RPMI7951 (cell line): ENCODE results near the gene PRR35. TPM values are rescaled to one million over a fixed set of nuclear protein-coding genes. Genes with fewer than 3 reads are reported as not detected.
"Not testable (repeated sequence)": the region's sequence is repeated elsewhere in the genome, so short reads cannot be mapped to it uniquely, and the experiment has no call there.

ENCODE experiments used
- DNase-seq: peaks from one replicate; pipeline ENCODE4 v3.0.0-alpha.2; 2012; ENCODE audit warnings: low read depth
- total RNA-seq: library from RNA; depleted of rRNA; stranded (reverse); fragments of >200 nt; shearing (Covaris generic); gene quantifications from 2 replicates; pipeline ENCODE4 v1.2.3, GENCODE V29; 2014

PRR35 gene
- total RNA-seq, 1 experiment from 2014 or later: not detected

- no peak for DNase-seq
These were observed 32.5 kb downstream of the PRR35 start for GRCh38 chr16:592518-593306.

- no peak for DNase-seq
These were observed 33.2 kb downstream of the PRR35 start for GRCh38 chr16:593406-593805.

- DNase-seq: no peak
These were observed 33.6 kb downstream of the PRR35 start for GRCh38 chr16:593807-594206.

GRCh38 chr16:595094-595528 lies 34.9 kb downstream of the PRR35 start:
- no peak for DNase-seq

GRCh38 chr16:595942-596735 lies 35.9 kb downstream of the PRR35 start:
- no peak for DNase-seq

GRCh38 chr16:596736-597060 lies 36.5 kb downstream of the PRR35 start:
- no peak for DNase-seq

GRCh38 chr16:597655-598054 lies 37.5 kb downstream of the PRR35 start:
- not testable (repeated sequence) for DNase-seq

- no peak for DNase-seq
These were observed 38.9 kb downstream of the PRR35 start for GRCh38 chr16:598823-599739.

GRCh38 chr16:600781-601180 lies 40.6 kb downstream of the PRR35 start:
- DNase-seq: no peak

- no peak for DNase-seq
These were observed 43.7 kb downstream of the PRR35 start for GRCh38 chr16:603933-604332.

- no peak for DNase-seq
These were observed 46.6 kb downstream of the PRR35 start for GRCh38 chr16:606656-607307.

- no peak for DNase-seq
These were observed 47.8 kb downstream of the PRR35 start for GRCh38 chr16:608019-608418.

GRCh38 chr16:609316-609715 lies 49.1 kb downstream of the PRR35 start:
- no peak for DNase-seq

GRCh38 chr16:609984-610383 lies 49.8 kb downstream of the PRR35 start:
- no peak for DNase-seq

- no peak for DNase-seq
These were observed 50.6 kb downstream of the PRR35 start for GRCh38 chr16:610513-611381.

GRCh38 chr16:615122-615521 lies 54.9 kb downstream of the PRR35 start:
- no peak for DNase-seq
